Activated B cell treated with CpG ODN at 0.5 μM for 24 hours (primary cell): Measurements from ENCODE around the gene SEMA3A. TPM values are rescaled to one million over a fixed set of nuclear protein-coding genes. Genes with fewer than 3 reads are reported as not detected.

ENCODE experiments used
- ATAC-seq: fragments of 200-7000 bp; cut with Tn5 transposase; one replicate; pipeline ENCODE4 v1.10.0; 2021; ENCODE audit warnings: low read depth, mild to moderate bottlenecking, moderate library complexity
- CTCF ChIA-PET: fragments of 350-600 bp; sonication (Branson Sonifier 250); formaldehyde crosslinking; loops from one replicate; lab custom pipeline; 2021; ENCODE audit warnings: antibody characterized with exemption; lab: Charles Lee
- POLR2A ChIA-PET: fragments of 350-600 bp; sonication (Branson Sonifier 250); formaldehyde crosslinking; loops from one replicate; lab custom pipeline; 2021; ENCODE audit warnings: antibody characterized with exemption; lab: Charles Lee
- DNase-seq: peaks from one replicate; pipeline ENCODE4 v3.0.0; 2022
- H3K27ac Mint-ChIP-seq: one replicate; pipeline ENCODE4 v1.8.0; 2020; ENCODE audit warnings: mixed read lengths
- H3K27me3 Mint-ChIP-seq: one replicate; pipeline ENCODE4 v1.8.0; 2021; ENCODE audit warnings: mixed read lengths
- H3K36me3 Mint-ChIP-seq: one replicate; pipeline ENCODE4 v1.8.0; 2021; ENCODE audit warnings: low read depth, mixed read lengths
- H3K4me1 Mint-ChIP-seq: one replicate; pipeline ENCODE4 v1.8.0; 2021; ENCODE audit warnings: mixed read lengths
- H3K4me3 Mint-ChIP-seq: one replicate; pipeline ENCODE4 v1.8.0; 2020; ENCODE audit warnings: mild to moderate bottlenecking, mixed read lengths
- H3K9me3 Mint-ChIP-seq: one replicate; pipeline ENCODE4 v1.8.0; 2020; ENCODE audit warnings: mixed read lengths
- intact Hi-C: fragments of 100-400 bp; cut with micrococcal nuclease; formaldehyde crosslinking; loops from one replicate; pipeline ENCODE4 v1.15.1; 2024
- total RNA-seq: library from RNA; stranded (reverse); gene quantifications from 2 replicates; pipeline ENCODE4 v1.2.3, GENCODE V29; 2022
- TF ChIP-seq, protein P1 (sequence below): fragments of 200-600 bp; IDR thresholded peaks from one replicate; pipeline ENCODE4 v1.8.0; 2022; ENCODE audit warnings: antibody characterized with exemption, mild to moderate bottlenecking

The SEMA3A gene
- total RNA-seq, 1 donor from 2014 or later = not detected

DNA sequence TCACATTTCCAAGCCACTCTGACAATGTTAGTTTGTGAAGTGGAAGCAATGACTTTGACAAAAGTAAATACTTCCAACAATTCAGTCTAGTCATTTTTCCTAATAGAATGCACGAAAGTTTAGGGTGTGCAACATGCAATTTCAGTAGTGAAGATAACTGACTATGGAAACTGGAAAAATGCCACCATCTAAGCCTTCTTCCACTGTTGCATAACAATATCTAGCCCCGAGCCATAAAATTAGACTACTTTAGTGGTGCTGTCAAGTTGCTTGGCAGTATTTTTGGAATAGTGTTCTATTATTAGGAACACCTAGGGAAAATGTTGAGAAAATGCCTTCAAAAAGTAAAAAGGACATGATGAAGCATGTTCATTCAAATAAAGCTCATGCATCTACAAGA lies 17.9 kb downstream of the SEMA3A start:
- DNase-seq = no peak
- H3K36me3 Mint-ChIP-seq = no peaks in the 10 kb centered on the region
- TF ChIP-seq, protein P1, sequence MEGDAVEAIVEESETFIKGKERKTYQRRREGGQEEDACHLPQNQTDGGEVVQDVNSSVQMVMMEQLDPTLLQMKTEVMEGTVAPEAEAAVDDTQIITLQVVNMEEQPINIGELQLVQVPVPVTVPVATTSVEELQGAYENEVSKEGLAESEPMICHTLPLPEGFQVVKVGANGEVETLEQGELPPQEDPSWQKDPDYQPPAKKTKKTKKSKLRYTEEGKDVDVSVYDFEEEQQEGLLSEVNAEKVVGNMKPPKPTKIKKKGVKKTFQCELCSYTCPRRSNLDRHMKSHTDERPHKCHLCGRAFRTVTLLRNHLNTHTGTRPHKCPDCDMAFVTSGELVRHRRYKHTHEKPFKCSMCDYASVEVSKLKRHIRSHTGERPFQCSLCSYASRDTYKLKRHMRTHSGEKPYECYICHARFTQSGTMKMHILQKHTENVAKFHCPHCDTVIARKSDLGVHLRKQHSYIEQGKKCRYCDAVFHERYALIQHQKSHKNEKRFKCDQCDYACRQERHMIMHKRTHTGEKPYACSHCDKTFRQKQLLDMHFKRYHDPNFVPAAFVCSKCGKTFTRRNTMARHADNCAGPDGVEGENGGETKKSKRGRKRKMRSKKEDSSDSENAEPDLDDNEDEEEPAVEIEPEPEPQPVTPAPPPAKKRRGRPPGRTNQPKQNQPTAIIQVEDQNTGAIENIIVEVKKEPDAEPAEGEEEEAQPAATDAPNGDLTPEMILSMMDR = no peak
- no peak overlapping the region for H3K27ac Mint-ChIP-seq
- intact Hi-C loops = no loop called here
- H3K27me3 Mint-ChIP-seq = no peaks in the 10 kb centered on the region
- no peaks in the 10 kb centered on the region for H3K4me1 Mint-ChIP-seq
- ChIA-PET CTCF (no interaction called here), POLR2A (no interaction called here)
- no peak for ATAC-seq
- H3K4me3 Mint-ChIP-seq = no peak overlapping the region
- no peaks in the 10 kb centered on the region for H3K9me3 Mint-ChIP-seq

- intact Hi-C loops = no loop called here
- POLR2A ChIA-PET = no interaction called here
- H3K36me3 Mint-ChIP-seq = no peaks in the 10 kb centered on the region
- H3K4me1 Mint-ChIP-seq = no peaks in the 10 kb centered on the region
- H3K9me3 Mint-ChIP-seq = no peaks in the 10 kb centered on the region
- no peak overlapping the region for H3K4me3 Mint-ChIP-seq
- H3K27ac Mint-ChIP-seq = no peak overlapping the region
- DNase-seq = no peak
- ATAC-seq = no peak
- H3K27me3 Mint-ChIP-seq = no peaks in the 10 kb centered on the region
- CTCF ChIA-PET = no interaction called here
- TF ChIP-seq, protein P1 = no peak
These were observed 19.1 kb downstream of the SEMA3A start for GRCh38 chr7:84175461-84175860.

DNA sequence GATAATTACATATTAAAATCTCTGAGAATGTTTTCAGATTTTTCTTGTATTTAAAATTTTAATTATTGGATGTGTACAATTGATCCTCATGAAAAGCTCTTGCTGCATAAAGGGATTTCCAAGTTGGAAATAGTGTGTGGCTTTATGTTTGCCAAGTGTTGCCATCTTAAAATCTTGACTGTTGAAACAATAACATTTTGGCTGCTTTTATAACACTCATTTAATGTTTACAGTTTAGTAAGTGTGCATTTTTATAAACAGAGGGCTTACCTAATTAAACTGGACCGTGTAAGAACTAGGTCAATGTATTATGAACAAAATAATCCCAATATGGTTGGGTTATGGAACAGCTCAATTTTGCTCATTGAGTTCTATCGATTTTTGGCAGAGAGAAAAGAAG lies 23.9 kb downstream of the SEMA3A start:
- H3K9me3 Mint-ChIP-seq = no peaks in the 10 kb centered on the region
- DNase-seq (no peak), ATAC-seq (no peak)
- H3K27me3 Mint-ChIP-seq = no peaks in the 10 kb centered on the region
- no peak overlapping the region for H3K4me3 Mint-ChIP-seq
- H3K4me1 Mint-ChIP-seq = no peaks in the 10 kb centered on the region
- ChIA-PET CTCF (no interaction called here), POLR2A (no interaction called here)
- H3K36me3 Mint-ChIP-seq = no peaks in the 10 kb centered on the region
- TF ChIP-seq, protein P1 = no peak
- no peak overlapping the region for H3K27ac Mint-ChIP-seq
- intact Hi-C loops = no loop called here

DNA sequence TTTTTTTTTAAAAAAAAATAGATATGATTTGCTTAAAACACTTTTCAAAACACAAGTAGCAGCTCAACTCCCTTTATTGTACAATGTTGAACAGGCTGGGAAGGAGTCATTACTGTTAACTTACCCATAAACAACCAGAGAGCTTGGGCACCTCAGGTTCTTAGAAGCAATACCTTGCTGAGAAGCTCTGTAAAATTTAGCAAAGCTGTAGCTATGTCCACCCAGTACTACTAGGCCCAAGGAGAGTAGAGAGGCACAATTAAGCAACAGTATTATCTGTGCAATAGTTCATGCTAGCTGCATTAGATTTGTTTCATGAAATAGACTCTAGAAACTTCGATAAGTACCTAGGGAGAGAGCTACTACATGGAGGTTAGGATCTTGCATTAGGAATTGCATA lies 32.0 kb downstream of the SEMA3A start:
- no peak for DNase-seq
- Mint-ChIP-seq H3K27me3 (no peaks in the 10 kb centered on the region), H3K9me3 (peaks cover under 1% of the 10 kb centered on the region), H3K27ac (no peak overlapping the region), H3K4me3 (no peak overlapping the region), H3K4me1 (no peaks in the 10 kb centered on the region), H3K36me3 (no peaks in the 10 kb centered on the region)
- ChIA-PET POLR2A (no interaction called here), CTCF (interaction anchor here (0.5 kb wide), 1 partner anchor 382 kb away, joined by 3 read pairs; no protein-coding TSS in a partner anchor)
- TF ChIP-seq, protein P1 = no peak
- intact Hi-C loops = no loop called here
- no peak for ATAC-seq

GRCh38 chr7:84162125-84162524 lies 32.5 kb downstream of the SEMA3A start:
- ChIA-PET POLR2A (no interaction called here), CTCF (interaction anchor here (0.5 kb wide), 1 partner anchor 382 kb away, joined by 3 read pairs; no protein-coding TSS in a partner anchor)
- Mint-ChIP-seq H3K4me1 (no peaks in the 10 kb centered on the region), H3K4me3 (no peak overlapping the region), H3K27ac (no peak overlapping the region), H3K9me3 (peaks cover 4% of the 10 kb centered on the region), H3K36me3 (no peaks in the 10 kb centered on the region), H3K27me3 (no peaks in the 10 kb centered on the region)
- intact Hi-C loops = no loop called here
- DNase-seq = no peak
- TF ChIP-seq, protein P1 = no peak
- no peak for ATAC-seq
